Vagina (tissue), 2 donors: Measurements from ENCODE around the gene NRG3. TPM values are rescaled to one million over a fixed set of nuclear protein-coding genes. Genes with fewer than 3 reads are reported as not detected.

Experiments used
- DNase-seq, 2 donors: peaks; one replicate each; pipeline ENCODE4 v3.0.0-alpha.2; 2017; ENCODE audit errors: extremely low spot score in 2 of 2
- H3K27ac ChIP-seq: fragments of 200-600 bp; sonication (generic); one replicate; pipeline ENCODE4 v1.5.1; 2019
- H3K27me3 ChIP-seq: fragments of 200-600 bp; sonication (generic); one replicate; pipeline ENCODE4 v1.5.1; 2019
- H3K36me3 ChIP-seq, 2 donors: fragments of 200-600 bp; sonication (generic); one replicate each; pipeline ENCODE4 v1.5.1; 2017 to 2019
- H3K4me1 ChIP-seq: fragments of 200-600 bp; sonication (generic); one replicate; pipeline ENCODE4 v1.5.1; 2019
- H3K4me3 ChIP-seq, 2 donors: fragments of 200-600 bp; sonication (generic); 1 replicate in 1 of 2; 2 replicates in 1 of 2; pipeline ENCODE4 v1.5.1; 2016 to 2019
- H3K9me3 ChIP-seq: fragments of 200-600 bp; sonication (generic); one replicate; pipeline ENCODE4 v1.5.1; 2019
- CTCF ChIP-seq, 3 experiments: fragments of 450-650 bp in 2 of 3; fragments of 200-600 bp in 1 of 3; sonication (generic) in 1 of 3; IDR thresholded peaks; one replicate each; pipeline ENCODE4 v1.5.1; 2017 to 2019; ENCODE audit warnings: antibody characterized with exemption in 3 of 3, mild to moderate bottlenecking in 2 of 3, moderate library complexity in 2 of 3
- POLR2A ChIP-seq, 2 donors: fragments of 450-650 bp; IDR thresholded peaks; one replicate each; pipeline ENCODE4 v1.6.1; 2017; ENCODE audit warnings: antibody characterized with exemption in 2 of 2, mild to moderate bottlenecking in 2 of 2, moderate library complexity in 2 of 2
- POLR2AphosphoS5 ChIP-seq, 2 donors: sonication (generic); formaldehyde crosslinking; IDR thresholded peaks; one replicate each; pipeline ENCODE4 v1.9.0; 2017; ENCODE audit warnings: antibody characterized with exemption in 2 of 2, mild to moderate bottlenecking in 2 of 2, low read depth in 1 of 2; ENCODE audit not compliant: insufficient read depth in 1 of 2
- intact Hi-C: fragments of 100-400 bp; cut with DNase I; formaldehyde crosslinking; loops from one replicate; pipeline ENCODE4 v1.15.1; 2023
- total RNA-seq: library from RNA; depleted of rRNA; stranded (reverse); fragments of >200 nt; gene quantifications from one replicate; pipeline ENCODE4 v1.2.3, GENCODE V29; 2016

The NRG3 gene
- total RNA-seq, 1 donor from 2014 or later, result not detected

DNA sequence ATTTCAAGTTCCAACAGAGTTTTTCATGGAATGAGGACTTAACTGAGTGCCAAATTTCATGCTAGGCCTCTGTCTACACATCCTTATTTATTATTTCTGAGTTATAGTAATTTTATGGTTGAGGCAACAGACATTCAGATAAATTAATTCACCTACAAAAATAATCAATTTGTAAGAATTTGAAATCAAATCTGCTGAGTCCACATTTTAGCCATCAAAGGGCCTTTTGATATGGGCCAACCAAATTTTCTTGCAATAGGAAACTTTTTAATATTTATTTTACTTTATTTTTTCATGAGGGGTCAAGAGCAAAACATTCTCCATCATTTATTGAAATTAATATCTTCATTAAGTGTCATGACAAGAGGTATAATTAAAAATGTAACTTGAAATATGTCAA, 875.5 kb downstream of the NRG3 start:
- H3K36me3 ChIP-seq, result no peaks in the 10 kb centered on the region
- H3K4me3 ChIP-seq, result no peak overlapping the region
- no peaks in the 10 kb centered on the region for H3K27me3 ChIP-seq
- TF ChIP-seq CTCF (IDR thresholded peaks at IDR 0.05), result no peak
- no peak for TF ChIP-seq POLR2A (IDR thresholded peaks at IDR 0.05)
- no peak for TF ChIP-seq POLR2AphosphoS5 (IDR thresholded peaks at IDR 0.05; ENCODE audit: insufficient read depth in 1 of 2, low read depth in 1 of 2)
- no peak overlapping the region for H3K27ac ChIP-seq
- intact Hi-C loops, result no loop called here
- no peaks in the 10 kb centered on the region for H3K9me3 ChIP-seq
- no peak for DNase-seq
- H3K4me1 ChIP-seq, result no peaks in the 10 kb centered on the region

- intact Hi-C loops, result no loop called here
- H3K9me3 ChIP-seq, result no peaks in the 10 kb centered on the region
- no peaks in the 10 kb centered on the region for H3K27me3 ChIP-seq
- DNase-seq, result no peak
- no peaks in the 10 kb centered on the region for H3K36me3 ChIP-seq
- no peak overlapping the region for H3K4me3 ChIP-seq
- TF ChIP-seq CTCF (IDR thresholded peaks at IDR 0.05), result no peak
- TF ChIP-seq POLR2AphosphoS5 (IDR thresholded peaks at IDR 0.05; ENCODE audit: insufficient read depth in 1 of 2, low read depth in 1 of 2), result no peak
- TF ChIP-seq POLR2A (IDR thresholded peaks at IDR 0.05), result no peak
- no peaks in the 10 kb centered on the region for H3K4me1 ChIP-seq
- H3K27ac ChIP-seq, result no peak overlapping the region
Measured at GRCh38 chr10:82757397-82757796, 882.4 kb downstream of the NRG3 start.

DNA sequence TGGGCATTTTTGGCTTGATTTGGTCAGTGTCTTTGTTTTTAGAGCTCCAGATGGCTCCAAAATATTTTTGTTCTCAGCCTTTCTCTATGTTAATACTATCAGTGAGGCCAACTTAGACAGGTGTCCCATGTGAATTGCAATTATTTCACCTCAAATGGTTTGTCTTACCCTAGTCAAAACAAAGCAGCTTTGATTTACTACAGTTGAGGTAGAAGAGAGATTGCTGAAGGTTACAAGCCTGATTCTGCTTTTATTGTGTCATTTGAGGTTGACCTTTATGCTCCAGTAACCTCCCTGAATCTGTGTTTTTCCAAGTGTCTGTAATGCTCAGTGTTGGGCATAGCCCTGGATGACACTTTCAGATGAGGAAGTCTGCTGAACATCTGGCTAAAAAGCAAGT, 882.9 kb downstream of the NRG3 start:
- H3K9me3 ChIP-seq, result no peaks in the 10 kb centered on the region
- DNase-seq, result no peak
- intact Hi-C loops, result no loop called here
- H3K4me1 ChIP-seq, result no peaks in the 10 kb centered on the region
- H3K4me3 ChIP-seq, result no peak overlapping the region
- no peaks in the 10 kb centered on the region for H3K27me3 ChIP-seq
- no peak overlapping the region for H3K27ac ChIP-seq
- no peak for TF ChIP-seq CTCF (IDR thresholded peaks at IDR 0.05)
- no peak for TF ChIP-seq POLR2AphosphoS5 (IDR thresholded peaks at IDR 0.05; ENCODE audit: insufficient read depth in 1 of 2, low read depth in 1 of 2)
- TF ChIP-seq POLR2A (IDR thresholded peaks at IDR 0.05), result no peak
- no peaks in the 10 kb centered on the region for H3K36me3 ChIP-seq

- DNase-seq, result no peak
Measured at GRCh38 chr10:82759050-82759449, 884.1 kb downstream of the NRG3 start.

GRCh38 chr10:82762641-82763040, 887.6 kb downstream of the NRG3 start:
- H3K9me3 ChIP-seq, result no peaks in the 10 kb centered on the region
- H3K36me3 ChIP-seq, result no peaks in the 10 kb centered on the region
- no peak overlapping the region for H3K27ac ChIP-seq
- intact Hi-C loops, result no loop called here
- TF ChIP-seq POLR2AphosphoS5 (IDR thresholded peaks at IDR 0.05; ENCODE audit: insufficient read depth in 1 of 2, low read depth in 1 of 2), result no peak
- no peak for TF ChIP-seq POLR2A (IDR thresholded peaks at IDR 0.05)
- no peak for TF ChIP-seq CTCF (IDR thresholded peaks at IDR 0.05)
- DNase-seq, result no peak
- H3K4me3 ChIP-seq, result no peak overlapping the region
- H3K27me3 ChIP-seq, result no peaks in the 10 kb centered on the region
- no peaks in the 10 kb centered on the region for H3K4me1 ChIP-seq

More at GRCh38 chr10:82759050-82759449, 884.1 kb downstream of the NRG3 start:
- intact Hi-C loops, result no loop called here
- H3K9me3 ChIP-seq, result no peaks in the 10 kb centered on the region
- no peak overlapping the region for H3K27ac ChIP-seq
- no peaks in the 10 kb centered on the region for H3K4me1 ChIP-seq
- no peaks in the 10 kb centered on the region for H3K36me3 ChIP-seq
- no peak overlapping the region for H3K4me3 ChIP-seq
- TF ChIP-seq CTCF (IDR thresholded peaks at IDR 0.05) (no peak), POLR2AphosphoS5 (IDR thresholded peaks at IDR 0.05; ENCODE audit: insufficient read depth in 1 of 2, low read depth in 1 of 2) (no peak), POLR2A (IDR thresholded peaks at IDR 0.05) (no peak)
- no peaks in the 10 kb centered on the region for H3K27me3 ChIP-seq
